ENCODE results near the gene RTL10.

- TF ChIP-seq EGR1 (IDR thresholded peaks at IDR 0.05) (no peak), YY1 (IDR thresholded peaks at IDR 0.05; ENCODE audit: low read depth) (no peak), RAD21 (IDR thresholded peaks at IDR 0.05; ENCODE audit: low read depth) (no peak), TAF1 (IDR thresholded peaks at IDR 0.05; ENCODE audit: low read depth) (no peak), FOXM1 (IDR thresholded peaks at IDR 0.05; ENCODE audit: borderline replicate concordance, low read depth) (no peak), CEBPB (IDR thresholded peaks at IDR 0.05) (no peak), EP300 (IDR thresholded peaks at IDR 0.05; ENCODE audit: borderline replicate concordance) (no peak), TCF12 (IDR thresholded peaks at IDR 0.05; ENCODE audit: low read depth) (no peak)
- TF ChIP-seq, protein P1, sequence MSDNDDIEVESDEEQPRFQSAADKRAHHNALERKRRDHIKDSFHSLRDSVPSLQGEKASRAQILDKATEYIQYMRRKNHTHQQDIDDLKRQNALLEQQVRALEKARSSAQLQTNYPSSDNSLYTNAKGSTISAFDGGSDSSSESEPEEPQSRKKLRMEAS (IDR thresholded peaks at IDR 0.05): no peak
- TF ChIP-seq, protein P2, sequence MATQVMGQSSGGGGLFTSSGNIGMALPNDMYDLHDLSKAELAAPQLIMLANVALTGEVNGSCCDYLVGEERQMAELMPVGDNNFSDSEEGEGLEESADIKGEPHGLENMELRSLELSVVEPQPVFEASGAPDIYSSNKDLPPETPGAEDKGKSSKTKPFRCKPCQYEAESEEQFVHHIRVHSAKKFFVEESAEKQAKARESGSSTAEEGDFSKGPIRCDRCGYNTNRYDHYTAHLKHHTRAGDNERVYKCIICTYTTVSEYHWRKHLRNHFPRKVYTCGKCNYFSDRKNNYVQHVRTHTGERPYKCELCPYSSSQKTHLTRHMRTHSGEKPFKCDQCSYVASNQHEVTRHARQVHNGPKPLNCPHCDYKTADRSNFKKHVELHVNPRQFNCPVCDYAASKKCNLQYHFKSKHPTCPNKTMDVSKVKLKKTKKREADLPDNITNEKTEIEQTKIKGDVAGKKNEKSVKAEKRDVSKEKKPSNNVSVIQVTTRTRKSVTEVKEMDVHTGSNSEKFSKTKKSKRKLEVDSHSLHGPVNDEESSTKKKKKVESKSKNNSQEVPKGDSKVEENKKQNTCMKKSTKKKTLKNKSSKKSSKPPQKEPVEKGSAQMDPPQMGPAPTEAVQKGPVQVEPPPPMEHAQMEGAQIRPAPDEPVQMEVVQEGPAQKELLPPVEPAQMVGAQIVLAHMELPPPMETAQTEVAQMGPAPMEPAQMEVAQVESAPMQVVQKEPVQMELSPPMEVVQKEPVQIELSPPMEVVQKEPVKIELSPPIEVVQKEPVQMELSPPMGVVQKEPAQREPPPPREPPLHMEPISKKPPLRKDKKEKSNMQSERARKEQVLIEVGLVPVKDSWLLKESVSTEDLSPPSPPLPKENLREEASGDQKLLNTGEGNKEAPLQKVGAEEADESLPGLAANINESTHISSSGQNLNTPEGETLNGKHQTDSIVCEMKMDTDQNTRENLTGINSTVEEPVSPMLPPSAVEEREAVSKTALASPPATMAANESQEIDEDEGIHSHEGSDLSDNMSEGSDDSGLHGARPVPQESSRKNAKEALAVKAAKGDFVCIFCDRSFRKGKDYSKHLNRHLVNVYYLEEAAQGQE (IDR thresholded peaks at IDR 0.05; ENCODE audit: low read depth): no peak
- TF ChIP-seq, protein P3, sequence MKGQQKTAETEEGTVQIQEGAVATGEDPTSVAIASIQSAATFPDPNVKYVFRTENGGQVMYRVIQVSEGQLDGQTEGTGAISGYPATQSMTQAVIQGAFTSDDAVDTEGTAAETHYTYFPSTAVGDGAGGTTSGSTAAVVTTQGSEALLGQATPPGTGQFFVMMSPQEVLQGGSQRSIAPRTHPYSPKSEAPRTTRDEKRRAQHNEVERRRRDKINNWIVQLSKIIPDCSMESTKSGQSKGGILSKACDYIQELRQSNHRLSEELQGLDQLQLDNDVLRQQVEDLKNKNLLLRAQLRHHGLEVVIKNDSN (IDR thresholded peaks at IDR 0.05): no peak
Measured at GRCh38 chr22:19823902-19824211, 30.8 kb downstream of the RTL10 start.

Data from Ishikawa (cell line).